ENCODE data around the gene IGFBP5. TPM values are rescaled to one million over a fixed set of nuclear protein-coding genes. Genes with fewer than 3 reads are reported as not detected.

IGFBP5 gene
- total RNA-seq, 4 donors from 2014 or later, result 99.5 to 550 (median 279) TPM

- ATAC-seq, result peak; percentile 62 to 66
- DNase-seq, result no peak
- Histone ChIP-seq H3K9me3 (no peaks in the 10 kb centered on the region), H3K27me3 (no peaks in the 10 kb centered on the region), H3K36me3 (no peaks in the 10 kb centered on the region), H3K4me1 (peaks cover 66 to 68% of the 10 kb centered on the region in 2 donors), H3K27ac (peak overlapping the region; percentile 69 to 75 (median 74)), H3K4me3 (no peak overlapping the region)
- in situ Hi-C loops (cut with MboI; ENCODE audit: low sequenced_read_pairs in 4 of 4) (loop anchor here (5.0 to 25.0 kb wide), 8 partner anchors 113 to 1016 kb away; no protein-coding TSS in a partner anchor), intact Hi-C loops (cut with DNase I; ENCODE audit: low total_unique reads) (loop anchor here (1.0 to 10.0 kb wide), 9 partner anchors 76 to 1206 kb away; no protein-coding TSS in a partner anchor)
- TF ChIP-seq POLR2A (IDR thresholded peaks at IDR 0.05) (no peak), CTCF (IDR thresholded peaks at IDR 0.05 in 4 of 5, conservative IDR thresholded peaks at IDR 0.05 in 1 of 5) (peak; percentile 63 to 81 (median 67))
Observed at GRCh38 chr2:216698895-216699294, 3.5 kb upstream of the IGFBP5 start.

- ATAC-seq (no peak), DNase-seq (no peak)
- in situ Hi-C loops (cut with MboI; ENCODE audit: low sequenced_read_pairs in 4 of 4) (loop anchor here (5.0 to 25.0 kb wide), 8 partner anchors 114 to 1017 kb away; no protein-coding TSS in a partner anchor), intact Hi-C loops (cut with DNase I; ENCODE audit: low total_unique reads) (loop anchor here (1.0 to 10.0 kb wide), 8 partner anchors 77 to 1207 kb away; no protein-coding TSS in a partner anchor)
- H3K36me3 ChIP-seq, result no peaks in the 10 kb centered on the region
- no peak overlapping the region for H3K4me3 ChIP-seq
- H3K27me3 ChIP-seq, result no peaks in the 10 kb centered on the region
- peak overlapping the region; percentile 55 to 69 (median 58) for H3K27ac ChIP-seq
- no peak for TF ChIP-seq POLR2A (IDR thresholded peaks at IDR 0.05)
- no peak for TF ChIP-seq CTCF (IDR thresholded peaks at IDR 0.05 in 4 of 5, conservative IDR thresholded peaks at IDR 0.05 in 1 of 5)
- no peaks in the 10 kb centered on the region for H3K9me3 ChIP-seq
- H3K4me1 ChIP-seq, result peaks cover 63 to 68% of the 10 kb centered on the region in 2 donors
Observed at GRCh38 chr2:216698293-216698692, 2.9 kb upstream of the IGFBP5 start.

DNA sequence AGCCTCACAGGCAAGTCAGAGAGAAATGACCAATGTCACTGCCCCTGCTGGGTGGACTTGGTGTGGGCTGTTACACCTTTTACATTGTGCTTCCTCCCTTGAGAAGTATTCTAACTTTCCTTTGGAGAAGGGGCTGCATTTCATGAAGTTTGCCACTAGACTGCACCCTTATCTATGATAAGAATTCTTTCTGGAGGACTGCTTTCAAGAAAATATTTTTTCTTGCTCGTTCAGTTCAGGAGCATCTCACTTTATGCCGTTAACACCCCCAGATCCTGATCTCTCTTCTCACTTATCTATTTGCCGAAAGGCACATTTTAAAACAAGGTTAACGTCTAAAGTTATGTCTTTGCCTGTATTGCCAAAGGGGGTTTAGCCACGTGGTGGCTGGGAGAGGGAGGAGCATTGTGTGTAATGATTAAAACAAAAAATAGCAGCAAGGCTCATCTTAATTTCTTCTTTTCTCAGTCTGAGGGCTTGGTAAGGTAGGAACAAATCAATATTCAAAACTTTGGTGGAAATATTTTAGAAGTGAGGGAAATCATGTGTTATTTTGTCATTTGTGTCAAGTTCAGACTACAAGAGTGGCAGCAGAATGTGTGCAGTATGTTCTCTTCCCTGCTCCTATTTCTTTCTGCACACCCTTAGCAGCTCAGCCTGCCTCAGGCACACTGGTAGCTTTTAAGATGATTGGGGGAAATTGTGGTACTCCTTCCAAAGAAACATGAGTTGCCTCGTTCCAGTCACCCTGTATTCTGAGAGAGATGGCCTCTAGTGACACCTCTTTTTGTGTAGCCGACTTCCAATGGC is 1.6 kb upstream of the IGFBP5 start:
- Histone ChIP-seq H3K36me3 (no peaks in the 10 kb centered on the region), H3K27ac (peak overlapping the region; percentile 93 to 95 (median 93)), H3K4me1 (peaks cover 61 to 66% of the 10 kb centered on the region in 2 donors), H3K27me3 (no peaks in the 10 kb centered on the region), H3K4me3 (no peak overlapping the region), H3K9me3 (no peaks in the 10 kb centered on the region)
- TF ChIP-seq POLR2A (IDR thresholded peaks at IDR 0.05), result no peak
- TF ChIP-seq CTCF (IDR thresholded peaks at IDR 0.05 in 4 of 5, conservative IDR thresholded peaks at IDR 0.05 in 1 of 5), result peak; percentile 33 to 58 (median 40)
- ATAC-seq (no peak), DNase-seq (no peak)
- in situ Hi-C loops (cut with MboI; ENCODE audit: low sequenced_read_pairs in 4 of 4), result loop anchor here (5.0 to 25.0 kb wide), 8 partner anchors 115 to 1018 kb away; no protein-coding TSS in a partner anchor
- intact Hi-C loops (cut with DNase I; ENCODE audit: low total_unique reads), result loop anchor here (5.0 to 10.0 kb wide), 5 partner anchors 360 to 1208 kb away; no protein-coding TSS in a partner anchor

- no peaks in the 10 kb centered on the region for H3K27me3 ChIP-seq
- intact Hi-C loops (cut with DNase I; ENCODE audit: low total_unique reads), result loop anchor here (5.0 to 10.0 kb wide), 5 partner anchors 361 to 1208 kb away; no protein-coding TSS in a partner anchor
- no peaks in the 10 kb centered on the region for H3K36me3 ChIP-seq
- ATAC-seq, result no peak
- DNase-seq, result no peak
- no peaks in the 10 kb centered on the region for H3K9me3 ChIP-seq
- H3K4me1 ChIP-seq, result peaks cover 66 to 70% of the 10 kb centered on the region in 2 donors
- no peak overlapping the region for H3K4me3 ChIP-seq
- TF ChIP-seq POLR2A (IDR thresholded peaks at IDR 0.05) (no peak), CTCF (IDR thresholded peaks at IDR 0.05 in 4 of 5, conservative IDR thresholded peaks at IDR 0.05 in 1 of 5) (no peak)
- in situ Hi-C loops (cut with MboI; ENCODE audit: low sequenced_read_pairs in 4 of 4), result loop anchor here (5.0 to 25.0 kb wide), 8 partner anchors 116 to 1018 kb away; no protein-coding TSS in a partner anchor
- peak overlapping the region; percentile 93 to 95 (median 93) for H3K27ac ChIP-seq
Observed at GRCh38 chr2:216696321-216696720, 972 bp upstream of the IGFBP5 start.
